GM19463 (cell line): ENCODE measurements around the gene VPS37B.

Experiments used
- ATAC-seq: cut with Tn5 transposase; IDR thresholded peaks from one replicate; pipeline ENCODE4 v1.9.1; 2021; ENCODE audit warnings: mild to moderate bottlenecking, moderate library complexity; ENCODE audit not compliant: unreplicated experiment

Gene VPS37B

GRCh38 chr12:122867691-122868461, 28.0 kb downstream of the VPS37B start:
- ATAC-seq: no peak

- ATAC-seq: no peak
Observed at GRCh38 chr12:122866950-122867607, 28.8 kb downstream of the VPS37B start.

- no peak for ATAC-seq
Observed at GRCh38 chr12:122866379-122866778, 29.5 kb downstream of the VPS37B start.

GRCh38 chr12:122865268-122866231, 30.4 kb downstream of the VPS37B start:
- no peak for ATAC-seq

- no peak for ATAC-seq
Observed at GRCh38 chr12:122864894-122865253, 31.1 kb downstream of the VPS37B start.

DNA sequence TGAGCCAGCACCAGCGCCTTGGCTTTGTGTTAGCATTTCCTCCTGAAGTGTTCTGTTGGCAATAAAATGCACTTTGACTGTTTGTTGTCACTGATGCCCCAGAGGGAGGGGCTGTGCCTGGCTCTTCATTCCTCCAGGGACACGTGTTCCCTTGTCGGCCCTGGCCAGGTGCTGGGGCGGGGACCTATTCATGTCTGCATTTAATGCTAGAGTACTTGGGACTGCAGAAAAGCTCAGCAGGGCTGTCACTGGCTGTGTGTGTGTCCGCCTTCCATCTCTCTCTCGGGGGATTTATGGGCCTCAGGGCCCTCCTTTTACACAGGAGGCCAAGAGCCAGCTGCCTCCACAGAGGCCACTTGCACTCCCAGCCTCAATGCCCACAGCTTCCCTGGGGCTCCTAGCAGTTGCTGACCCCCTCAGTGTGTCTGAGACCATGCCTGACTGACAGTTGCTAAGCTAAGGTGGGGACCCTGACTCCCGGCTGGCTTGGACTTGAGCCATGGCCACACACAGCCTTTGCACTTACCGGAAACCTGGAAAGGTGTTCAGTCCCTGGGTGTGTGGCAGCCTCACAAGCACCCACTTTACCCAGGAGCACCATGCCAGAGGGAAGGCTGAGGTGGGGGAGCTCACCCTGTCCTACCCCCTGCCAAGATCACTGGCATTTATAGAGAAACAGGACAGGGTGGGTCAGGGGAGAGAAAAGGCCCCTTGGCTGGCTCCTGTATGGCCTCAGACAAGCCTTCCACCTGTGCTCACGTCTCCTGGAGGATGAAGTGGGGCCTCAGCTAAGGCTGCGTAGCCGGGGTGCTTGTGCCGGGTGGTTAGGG, 32.8 kb downstream of the VPS37B start:
- ATAC-seq: no peak

GRCh38 chr12:122862110-122862634, 33.8 kb downstream of the VPS37B start:
- no peak for ATAC-seq

- ATAC-seq: no peak
Observed at GRCh38 chr12:122861587-122861970, 34.3 kb downstream of the VPS37B start.

- ATAC-seq: no peak
Observed at GRCh38 chr12:122860854-122861586, 34.9 kb downstream of the VPS37B start.

DNA sequence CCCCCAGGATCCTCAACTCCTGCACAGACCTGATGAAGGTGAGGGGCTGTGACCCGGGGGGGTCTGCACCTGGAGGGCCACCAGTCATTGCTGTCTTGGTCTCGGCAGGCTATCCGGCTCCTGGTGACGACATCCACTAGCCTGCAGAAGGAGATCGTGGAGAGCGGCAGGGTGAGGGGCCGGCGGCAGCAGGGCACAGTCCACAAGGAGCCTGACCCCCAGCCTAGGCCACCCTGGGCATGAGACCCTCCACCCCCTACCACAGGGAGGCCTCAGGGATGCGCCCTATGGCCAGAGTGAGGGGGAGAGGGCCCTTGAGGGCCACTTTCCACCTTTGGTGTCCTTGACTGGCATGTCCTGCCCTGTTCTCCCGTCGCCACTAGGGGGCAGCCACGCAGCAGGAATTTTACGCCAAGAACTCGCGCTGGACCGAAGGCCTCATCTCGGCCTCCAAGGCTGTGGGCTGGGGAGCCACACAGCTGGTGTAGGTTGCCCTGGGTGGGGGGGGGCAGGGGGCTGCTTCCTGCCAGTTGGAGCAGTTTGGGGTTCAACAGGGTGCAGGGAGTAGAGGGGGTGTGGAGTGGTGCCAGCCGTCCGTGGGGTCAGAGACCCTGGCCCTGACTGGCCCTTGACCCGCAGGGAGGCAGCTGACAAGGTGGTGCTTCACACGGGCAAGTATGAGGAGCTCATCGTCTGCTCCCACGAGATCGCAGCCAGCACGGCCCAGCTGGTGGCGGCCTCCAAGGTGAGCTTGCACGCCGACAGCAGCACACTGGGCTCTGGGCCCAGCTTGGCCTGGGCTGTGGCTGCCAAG, 35.7 kb downstream of the VPS37B start:
- no peak for ATAC-seq

DNA sequence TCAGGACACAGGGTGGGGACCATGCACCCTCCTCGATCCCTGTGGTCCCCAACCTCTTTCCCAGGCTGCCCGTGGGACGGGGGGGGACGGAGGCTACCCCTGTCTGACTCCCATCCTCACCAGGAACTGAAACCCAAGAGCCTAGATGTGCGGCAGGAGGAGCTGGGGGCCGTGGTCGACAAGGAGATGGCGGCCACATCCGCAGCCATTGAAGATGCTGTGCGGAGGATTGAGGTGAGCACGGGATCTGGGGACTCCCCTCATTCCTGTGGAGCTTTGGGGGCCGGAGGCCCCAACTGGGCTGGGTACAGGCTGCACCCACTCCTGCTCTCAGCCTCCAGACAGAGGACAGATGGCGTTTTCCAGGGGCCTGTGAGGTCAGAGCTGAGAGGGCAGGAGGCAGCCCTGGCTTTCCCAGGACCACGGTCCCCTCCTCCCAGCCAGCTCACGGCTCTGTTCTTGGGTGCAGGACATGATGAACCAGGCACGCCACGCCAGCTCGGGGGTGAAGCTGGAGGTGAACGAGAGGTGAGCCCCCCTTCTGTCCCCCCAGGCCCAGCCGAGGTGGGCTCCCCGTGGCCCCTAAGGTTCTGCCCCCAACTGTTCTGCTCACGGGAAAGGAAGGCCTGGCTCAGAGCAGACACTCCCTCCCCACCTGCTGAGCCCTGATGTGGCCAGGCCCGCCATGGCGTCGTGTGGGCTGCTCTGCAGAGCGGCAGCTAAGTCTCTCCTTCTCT, 36.5 kb downstream of the VPS37B start:
- ATAC-seq: no peak

DNA sequence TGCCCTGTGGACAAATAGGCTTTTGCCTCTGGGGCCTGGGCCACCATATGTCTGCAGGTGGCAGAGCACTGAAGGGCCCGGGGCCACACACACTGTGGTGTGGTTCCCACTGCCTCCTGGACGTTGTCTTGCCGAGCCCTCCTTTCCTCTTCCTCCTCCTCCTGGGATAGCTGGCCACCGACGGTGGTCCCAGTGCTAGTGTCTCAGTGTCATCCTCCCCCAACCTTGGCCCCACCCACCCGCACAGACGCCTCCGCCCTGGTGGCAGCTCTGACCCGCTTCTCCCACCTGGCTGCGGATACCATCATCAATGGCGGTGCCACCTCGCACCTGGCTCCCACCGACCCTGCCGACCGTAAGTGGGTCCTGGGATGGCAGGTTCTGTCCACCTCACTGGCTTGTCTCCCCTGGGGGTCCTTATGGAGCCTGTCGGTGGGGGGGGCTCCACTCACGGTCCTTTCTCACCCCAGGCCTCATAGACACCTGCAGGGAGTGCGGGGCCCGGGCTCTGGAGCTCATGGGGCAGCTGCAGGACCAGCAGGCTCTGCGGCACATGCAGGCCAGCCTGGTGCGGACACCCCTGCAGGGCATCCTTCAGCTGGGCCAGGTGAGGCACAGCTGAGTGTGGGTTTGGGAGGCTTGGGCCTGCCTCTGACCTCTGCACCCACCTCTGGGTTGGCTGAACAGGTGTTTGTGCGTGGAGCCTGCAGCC, 37.2 kb downstream of the VPS37B start:
- ATAC-seq: no peak

DNA sequence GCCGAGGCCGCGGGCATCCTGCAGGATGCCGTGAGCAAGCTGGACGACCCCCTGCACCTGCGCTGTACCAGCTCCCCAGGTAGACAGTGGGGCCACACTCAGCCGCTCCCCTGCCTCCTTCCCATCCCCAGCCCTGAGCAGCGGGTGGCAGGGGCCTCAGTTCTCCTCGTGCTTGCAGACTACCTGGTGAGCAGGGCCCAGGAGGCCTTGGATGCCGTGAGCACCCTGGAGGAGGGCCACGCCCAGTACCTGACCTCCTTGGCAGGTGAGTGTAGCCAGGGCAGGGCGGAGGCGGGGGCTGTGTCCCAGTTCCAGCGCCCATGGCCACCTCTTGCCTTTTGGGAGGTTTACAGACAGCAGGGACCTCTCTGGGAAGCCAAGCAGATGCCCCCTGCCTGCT, 37.8 kb downstream of the VPS37B start:
- ATAC-seq: no peak

- ATAC-seq: no peak
Observed at GRCh38 chr12:122856999-122857671, 38.8 kb downstream of the VPS37B start.

GRCh38 chr12:122855928-122856831, 39.7 kb downstream of the VPS37B start:
- no peak for ATAC-seq
